Stimulated activated CD8-positive, alpha-beta memory T cell treated with anti-CD3 and anti-CD28 coated beads, Interleukin-12 subunit alpha, Interleukin-12 subunit beta, amount 100 ng/mL, for 4 hours (primary cell): ENCODE results near the gene PYGM.
A peak's percentile ranks its signal among the peaks of the same experiment; 100 is the strongest.

Source experiments
- DNase-seq: peaks from one replicate; pipeline ENCODE4 v3.0.0-alpha.2; 2020; ENCODE audit warnings: low read depth

The PYGM gene

GRCh38 chr11:64767344-64768299 lies 7.8 kb upstream of the PYGM start:
- DNase-seq = peak; percentile 49

GRCh38 chr11:64766881-64767280 lies 7.1 kb upstream of the PYGM start:
- no peak for DNase-seq

GRCh38 chr11:64765851-64766665 lies 6.3 kb upstream of the PYGM start:
- no peak for DNase-seq

- DNase-seq = no peak
Measured at GRCh38 chr11:64765291-64765850, 5.6 kb upstream of the PYGM start.

GRCh38 chr11:64764753-64765152 lies 5.0 kb upstream of the PYGM start:
- DNase-seq = no peak

GRCh38 chr11:64764040-64764611 lies 4.4 kb upstream of the PYGM start:
- peak; percentile 56 for DNase-seq

GRCh38 chr11:64763526-64764039 lies 3.8 kb upstream of the PYGM start:
- no peak for DNase-seq

- no peak for DNase-seq
Measured at GRCh38 chr11:64762674-64763525, 3.1 kb upstream of the PYGM start.

GRCh38 chr11:64762277-64762673 lies 2.5 kb upstream of the PYGM start:
- no peak for DNase-seq

- no peak for DNase-seq
Measured at GRCh38 chr11:64760759-64761420, 1.1 kb upstream of the PYGM start.

- DNase-seq = no peak
Measured at GRCh38 chr11:64759131-64759721, 548 bp downstream of the PYGM start.

- DNase-seq = no peak
Measured at GRCh38 chr11:64758330-64759079, 1.3 kb downstream of the PYGM start.

GRCh38 chr11:64757549-64758329 lies 2.0 kb downstream of the PYGM start:
- no peak for DNase-seq

- no peak for DNase-seq
Measured at GRCh38 chr11:64755681-64756361, 4.0 kb downstream of the PYGM start.

GRCh38 chr11:64754919-64755662 lies 4.7 kb downstream of the PYGM start:
- no peak for DNase-seq

GRCh38 chr11:64754124-64754918 lies 5.5 kb downstream of the PYGM start:
- DNase-seq = no peak
